ENCODE results near the gene MPHOSPH10. TPM values are rescaled to one million over a fixed set of nuclear protein-coding genes. Genes with fewer than 3 reads are reported as not detected.
A peak's percentile ranks its signal among the peaks of the same experiment; 100 is the strongest.

Gene MPHOSPH10
- total and polyA plus RNA-seq, 2 of the 13 experiments (the other 11 are each of a cell fraction or from before 2014, with no cell fraction given) = 37.8 to 137 TPM

DNA sequence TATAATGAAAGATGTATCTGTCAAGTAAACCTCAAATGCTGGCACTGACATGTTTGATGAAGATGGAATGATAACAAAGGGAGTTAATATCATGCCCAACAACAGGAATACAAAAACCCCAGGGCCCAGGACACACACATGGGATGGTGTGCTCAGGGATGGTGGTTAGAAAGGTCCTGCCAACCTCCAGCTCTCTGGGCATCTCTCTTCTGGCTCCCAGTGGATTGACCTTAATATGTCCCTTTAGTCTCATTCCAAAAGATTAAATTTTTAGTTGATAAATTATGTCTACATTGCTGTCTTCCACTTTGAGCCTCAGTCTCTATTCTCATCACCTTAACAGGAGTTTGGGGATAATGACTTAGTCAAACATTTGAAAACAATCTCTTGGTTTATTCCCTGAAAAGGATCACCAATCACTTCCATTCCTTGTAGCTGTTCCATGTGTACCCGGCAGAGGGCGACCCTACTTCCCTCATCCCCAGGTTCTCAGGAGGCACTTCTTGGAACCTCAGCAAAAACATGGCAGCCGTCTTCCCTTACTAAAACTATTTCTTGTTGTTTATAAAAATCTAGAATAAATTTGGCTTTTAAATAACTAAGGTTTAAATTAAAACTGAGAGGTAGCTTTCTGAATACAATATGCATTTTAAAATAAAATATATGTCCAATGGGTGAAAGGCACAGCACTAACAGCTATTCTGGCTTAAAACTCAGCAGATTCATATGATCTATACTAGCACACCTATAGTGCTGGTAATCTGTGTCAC is 30.1 kb upstream of the MPHOSPH10 start (continued):
- TF ChIP-seq NFAT5 (CRISPR knock-in tag; IDR thresholded peaks at IDR 0.05) (no peak), MXD4 (CRISPR knock-in tag; IDR thresholded peaks at IDR 0.05) (peak; percentile 54; the same call in 1 of the 2 replicates), MXI1 (IDR thresholded peaks at IDR 0.05; ENCODE audit: borderline replicate concordance, low read depth, low read length) (peak; percentile 19; the same call in 1 of the 3 replicates), ISL2 (CRISPR knock-in tag; IDR thresholded peaks at IDR 0.05) (0 out of 2 replicates have a peak, but pooled peaks have one; percentile 16), ETV5 (CRISPR knock-in tag; IDR thresholded peaks at IDR 0.05; ENCODE audit: borderline replicate concordance) (peak; percentile 50; the same call in 1 of the 2 replicates), KAT8 (CRISPR knock-in tag; IDR thresholded peaks at IDR 0.05) (peak; percentile 64), GPBP1L1 (CRISPR knock-in tag; IDR thresholded peaks at IDR 0.05) (no peak), DRAP1 (CRISPR knock-in tag; IDR thresholded peaks at IDR 0.05) (0 out of 2 replicates have a peak, but pooled peaks have one; percentile 21), ZNF616 (CRISPR knock-in tag; IDR thresholded peaks at IDR 0.05; ENCODE audit: low read depth) (no peak), XRCC5 (optimal IDR thresholded peaks at IDR 0.05; ENCODE audit: low read length) (peak; percentile 69), SUZ12 (IDR thresholded peaks at IDR 0.05; ENCODE audit: low read depth, low read length) (0 out of 2 replicates have a peak, but pooled peaks have one; percentile 6), SP4 (CRISPR knock-in tag; IDR thresholded peaks at IDR 0.05) (no peak), GATA4 (IDR thresholded peaks at IDR 0.05; ENCODE audit: borderline replicate concordance, low read depth) (no peak), MIER3 (CRISPR knock-in tag; IDR thresholded peaks at IDR 0.05; ENCODE audit: borderline replicate concordance) (0 out of 2 replicates have a peak, but pooled peaks have one; percentile 63), GATAD2A (CRISPR knock-in tag; IDR thresholded peaks at IDR 0.05) (peak; percentile 55)
- TF ChIP-seq, protein P1, sequence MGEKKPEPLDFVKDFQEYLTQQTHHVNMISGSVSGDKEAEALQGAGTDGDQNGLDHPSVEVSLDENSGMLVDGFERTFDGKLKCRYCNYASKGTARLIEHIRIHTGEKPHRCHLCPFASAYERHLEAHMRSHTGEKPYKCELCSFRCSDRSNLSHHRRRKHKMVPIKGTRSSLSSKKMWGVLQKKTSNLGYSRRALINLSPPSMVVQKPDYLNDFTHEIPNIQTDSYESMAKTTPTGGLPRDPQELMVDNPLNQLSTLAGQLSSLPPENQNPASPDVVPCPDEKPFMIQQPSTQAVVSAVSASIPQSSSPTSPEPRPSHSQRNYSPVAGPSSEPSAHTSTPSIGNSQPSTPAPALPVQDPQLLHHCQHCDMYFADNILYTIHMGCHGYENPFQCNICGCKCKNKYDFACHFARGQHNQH (CRISPR knock-in tag; IDR thresholded peaks at IDR 0.05) = peak; percentile 69; the same call in 1 of the 2 replicates
- TF ChIP-seq, protein P2, sequence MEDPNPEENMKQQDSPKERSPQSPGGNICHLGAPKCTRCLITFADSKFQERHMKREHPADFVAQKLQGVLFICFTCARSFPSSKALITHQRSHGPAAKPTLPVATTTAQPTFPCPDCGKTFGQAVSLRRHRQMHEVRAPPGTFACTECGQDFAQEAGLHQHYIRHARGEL (CRISPR knock-in tag; IDR thresholded peaks at IDR 0.05) = no peak
- TF ChIP-seq, protein P3, sequence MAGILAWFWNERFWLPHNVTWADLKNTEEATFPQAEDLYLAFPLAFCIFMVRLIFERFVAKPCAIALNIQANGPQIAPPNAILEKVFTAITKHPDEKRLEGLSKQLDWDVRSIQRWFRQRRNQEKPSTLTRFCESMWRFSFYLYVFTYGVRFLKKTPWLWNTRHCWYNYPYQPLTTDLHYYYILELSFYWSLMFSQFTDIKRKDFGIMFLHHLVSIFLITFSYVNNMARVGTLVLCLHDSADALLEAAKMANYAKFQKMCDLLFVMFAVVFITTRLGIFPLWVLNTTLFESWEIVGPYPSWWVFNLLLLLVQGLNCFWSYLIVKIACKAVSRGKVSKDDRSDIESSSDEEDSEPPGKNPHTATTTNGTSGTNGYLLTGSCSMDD (CRISPR knock-in tag; IDR thresholded peaks at IDR 0.05) = no peak
